Subcutaneous adipose tissue (tissue), 4 donors: ENCODE results near the gene GPC5. TPM values are rescaled to one million over a fixed set of nuclear protein-coding genes. Genes with fewer than 3 reads are reported as not detected.

Source experiments
- CTCF ChIP-seq: fragments of 450-650 bp; IDR thresholded peaks from one replicate; pipeline ENCODE4 v1.5.1; 2016; ENCODE audit warnings: low read depth, mild to moderate bottlenecking, control low read depth, antibody characterized with exemption, moderate library complexity
- total RNA-seq, 4 donors: library from RNA; depleted of rRNA; stranded (reverse); fragments of >200 nt; gene quantifications; one replicate each; pipeline ENCODE4 v1.1.0, GENCODE V29; 2016

The GPC5 gene
- total RNA-seq, 4 donors from 2014 or later = 0.16 to 0.44 TPM; not detected in 2

DNA sequence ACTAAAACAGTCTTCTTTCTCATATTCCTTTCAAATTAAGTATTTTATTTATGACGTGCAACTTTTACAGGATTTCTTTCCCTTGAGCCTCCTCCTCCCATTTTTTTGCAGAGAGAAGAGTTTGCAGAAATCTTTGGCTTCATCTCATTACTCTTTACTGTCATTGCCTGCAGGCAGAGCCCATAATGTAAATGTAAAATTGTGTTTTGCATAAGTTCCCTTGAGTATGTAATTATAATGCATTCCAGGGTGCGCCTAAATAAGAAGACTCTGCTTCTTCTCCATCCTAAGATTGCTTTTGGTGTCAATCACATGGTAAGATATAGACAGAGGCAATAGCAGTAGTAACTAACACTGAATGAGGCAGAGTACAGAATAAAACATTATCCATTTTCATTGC is 27.9 kb upstream of the GPC5 start:
- no peak for TF ChIP-seq CTCF

DNA sequence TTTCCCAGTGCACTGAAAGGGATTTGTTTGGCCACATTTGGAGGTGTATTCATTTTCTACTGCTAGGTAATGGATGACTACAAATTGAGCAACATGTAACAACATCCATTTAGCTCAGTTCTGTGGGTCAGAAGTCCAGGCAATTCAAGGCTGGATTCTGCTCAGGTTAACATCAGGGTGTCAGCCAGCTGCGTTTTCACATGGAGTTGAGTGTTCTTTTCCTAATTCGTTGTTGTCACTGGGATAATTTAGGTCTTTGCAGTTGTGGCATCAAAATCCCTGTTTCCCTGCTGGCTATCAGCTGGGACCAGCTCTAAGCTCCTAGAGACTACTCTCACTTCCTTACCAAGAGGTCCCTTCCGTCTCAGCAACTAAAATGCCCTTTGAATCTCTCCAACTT is 25.5 kb upstream of the GPC5 start:
- TF ChIP-seq CTCF = no peak

- no peak for TF ChIP-seq CTCF
Observed at GRCh38 chr13:91375116-91375729, 23.2 kb upstream of the GPC5 start.

GRCh38 chr13:91381371-91381770 is 17.1 kb upstream of the GPC5 start:
- no peak for TF ChIP-seq CTCF

DNA sequence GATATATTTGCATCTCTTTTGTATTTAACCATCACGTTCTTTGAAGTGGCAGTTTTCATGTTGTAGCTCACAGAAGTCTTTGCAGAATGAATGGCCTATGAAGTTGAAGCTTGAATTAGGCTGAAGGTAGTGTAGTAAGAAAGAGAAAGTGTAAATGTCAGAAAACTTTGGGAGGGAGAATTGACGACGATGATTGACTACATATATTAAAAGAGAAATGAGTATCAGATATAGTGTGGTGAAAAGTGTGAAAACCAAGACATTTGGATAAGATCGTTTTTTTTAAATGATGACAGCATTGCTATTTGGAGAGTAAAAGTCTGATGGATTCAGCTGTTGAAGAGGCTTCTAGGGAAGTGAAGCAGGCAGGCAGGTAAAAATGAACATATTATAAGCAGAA is 14.6 kb upstream of the GPC5 start:
- no peak for TF ChIP-seq CTCF

DNA sequence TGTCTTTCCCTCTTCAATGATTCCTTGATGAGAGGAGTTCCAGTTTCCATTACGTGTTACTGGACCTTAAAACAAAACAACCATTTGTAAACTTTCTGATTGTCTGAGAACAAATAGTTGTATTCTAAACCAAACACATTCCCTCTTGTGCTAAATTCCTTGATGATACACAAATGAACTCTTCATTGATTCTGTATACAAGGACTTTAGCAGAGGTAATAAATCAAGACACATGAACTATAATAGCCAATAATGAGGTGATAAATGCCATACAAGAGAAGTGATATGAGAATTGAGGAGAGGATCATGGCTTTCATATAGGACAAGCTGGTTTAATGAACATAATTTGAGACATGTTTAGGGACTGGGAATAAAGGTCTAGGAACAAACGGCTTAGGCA is 13.5 kb upstream of the GPC5 start:
- TF ChIP-seq CTCF = no peak

GRCh38 chr13:91389186-91389585 is 9.2 kb upstream of the GPC5 start:
- no peak for TF ChIP-seq CTCF
